Measurements from ENCODE around the gene MACROD2.

- TF ChIP-seq POLR2AphosphoS5 (IDR thresholded peaks at IDR 0.05; ENCODE audit: low read depth, low read length): no peak
- no peak for TF ChIP-seq POLR2A (IDR thresholded peaks at IDR 0.05; ENCODE audit: low read depth, low read length)
- no peak for TF ChIP-seq TAF1 (IDR thresholded peaks at IDR 0.05; ENCODE audit: low read depth, low read length)
- no peak for TF ChIP-seq PAX5 (IDR thresholded peaks at IDR 0.05; ENCODE audit: insufficient read depth, low read length, severe bottlenecking)
- no peak for TF ChIP-seq POU2F2 (IDR thresholded peaks at IDR 0.05; ENCODE audit: low read depth, low read length)
- no peak for TF ChIP-seq SPI1 (IDR thresholded peaks at IDR 0.05; ENCODE audit: low read depth, low read length)
Measured at GRCh38 chr20:15455279-15455678, 1460.0 kb downstream of the MACROD2 start.
